ENCODE measurements around the gene MIAT.
A peak's percentile ranks its signal among the peaks of the same experiment; 100 is the strongest.

The MIAT gene

GRCh38 chr22:26658161-26658560 is 773 bp downstream of the MIAT start:
- in situ Hi-C loops (cut with HindIII; ENCODE audit: low sequenced_read_pairs): no loop called here
- no peak for DNase-seq (ENCODE audit: low read depth, low spot score)
- H3K4me3 ChIP-seq (ENCODE audit: low read depth, low read length): peak overlapping the region; percentile 16
- TF ChIP-seq CTCF (IDR thresholded peaks at IDR 0.05; ENCODE audit: low read depth, low read length): no peak

GRCh38 chr22:26658671-26659478 is 1.5 kb downstream of the MIAT start:
- TF ChIP-seq CTCF (IDR thresholded peaks at IDR 0.05; ENCODE audit: low read depth, low read length): no peak
- DNase-seq (ENCODE audit: low read depth, low spot score): peak; percentile 89
- H3K4me3 ChIP-seq (ENCODE audit: low read depth, low read length): peak overlapping the region; percentile 16
- in situ Hi-C loops (cut with HindIII; ENCODE audit: low sequenced_read_pairs): no loop called here

GRCh38 chr22:26660356-26660755 is 3.0 kb downstream of the MIAT start:
- in situ Hi-C loops (cut with HindIII; ENCODE audit: low sequenced_read_pairs): no loop called here
- no peak overlapping the region for H3K4me3 ChIP-seq (ENCODE audit: low read depth, low read length)
- TF ChIP-seq CTCF (IDR thresholded peaks at IDR 0.05; ENCODE audit: low read depth, low read length): no peak
- no peak for DNase-seq (ENCODE audit: low read depth, low spot score)

GRCh38 chr22:26660961-26661578 is 3.7 kb downstream of the MIAT start:
- in situ Hi-C loops (cut with HindIII; ENCODE audit: low sequenced_read_pairs): no loop called here
- DNase-seq (ENCODE audit: low read depth, low spot score): no peak
- H3K4me3 ChIP-seq (ENCODE audit: low read depth, low read length): no peak overlapping the region
- no peak for TF ChIP-seq CTCF (IDR thresholded peaks at IDR 0.05; ENCODE audit: low read depth, low read length)

GRCh38 chr22:26662160-26662559 is 4.8 kb downstream of the MIAT start:
- DNase-seq (ENCODE audit: low read depth, low spot score): no peak
- TF ChIP-seq CTCF (IDR thresholded peaks at IDR 0.05; ENCODE audit: low read depth, low read length): no peak
- in situ Hi-C loops (cut with HindIII; ENCODE audit: low sequenced_read_pairs): no loop called here
- H3K4me3 ChIP-seq (ENCODE audit: low read depth, low read length): no peak overlapping the region

GRCh38 chr22:26663374-26663923 is 6.1 kb downstream of the MIAT start:
- DNase-seq (ENCODE audit: low read depth, low spot score): no peak
- H3K4me3 ChIP-seq (ENCODE audit: low read depth, low read length): no peak overlapping the region
- in situ Hi-C loops (cut with HindIII; ENCODE audit: low sequenced_read_pairs): no loop called here
- no peak for TF ChIP-seq CTCF (IDR thresholded peaks at IDR 0.05; ENCODE audit: low read depth, low read length)
